VCaP (cell line): ENCODE measurements around the gene DNM3.

Experiments
- H3K27ac ChIP-seq: fragments of 450-650 bp; 2 replicates; pipeline ENCODE4 v1.5.1; 2017
- CTCF ChIP-seq: fragments of 450-650 bp; conservative IDR thresholded peaks from 2 replicates; pipeline ENCODE4 v1.5.1; 2017; ENCODE audit warnings: mild to moderate bottlenecking, moderate library complexity

DNM3 gene

GRCh38 chr1:171844381-171844780 lies 3.1 kb downstream of the DNM3 start:
- TF ChIP-seq CTCF = no peak
- H3K27ac ChIP-seq = no peak overlapping the region

GRCh38 chr1:171845998-171846397 lies 4.7 kb downstream of the DNM3 start:
- H3K27ac ChIP-seq = no peak overlapping the region
- TF ChIP-seq CTCF = no peak

- TF ChIP-seq CTCF = no peak
- no peak overlapping the region for H3K27ac ChIP-seq
These were observed 8.1 kb downstream of the DNM3 start for GRCh38 chr1:171849245-171849898.

- no peak for TF ChIP-seq CTCF
These were observed 9.5 kb downstream of the DNM3 start for GRCh38 chr1:171850651-171851350.

GRCh38 chr1:171852272-171852671 lies 11.0 kb downstream of the DNM3 start:
- no peak overlapping the region for H3K27ac ChIP-seq
- no peak for TF ChIP-seq CTCF

More at GRCh38 chr1:171850651-171851350, 9.5 kb downstream of the DNM3 start:
- H3K27ac ChIP-seq = no peak overlapping the region

DNA sequence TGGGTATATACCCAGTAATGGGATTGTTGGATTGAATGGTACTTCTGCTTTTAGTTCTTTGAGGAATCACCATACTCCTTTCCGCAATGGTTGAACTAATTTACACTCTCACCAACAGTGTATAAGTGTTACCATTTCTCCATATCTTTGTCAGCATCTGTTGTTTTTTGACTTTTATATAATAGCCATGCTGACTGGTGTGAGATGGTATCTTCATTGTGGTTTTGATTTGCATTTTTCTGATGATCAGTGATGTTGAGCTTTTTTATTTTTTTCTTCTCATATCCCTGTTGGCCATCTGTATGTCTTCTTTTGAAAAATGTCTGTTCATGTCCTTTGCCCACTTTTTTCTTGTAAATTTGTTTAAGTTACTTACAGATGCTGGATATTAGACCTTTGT lies 14.1 kb downstream of the DNM3 start:
- H3K27ac ChIP-seq = no peak overlapping the region
- TF ChIP-seq CTCF = no peak

DNA sequence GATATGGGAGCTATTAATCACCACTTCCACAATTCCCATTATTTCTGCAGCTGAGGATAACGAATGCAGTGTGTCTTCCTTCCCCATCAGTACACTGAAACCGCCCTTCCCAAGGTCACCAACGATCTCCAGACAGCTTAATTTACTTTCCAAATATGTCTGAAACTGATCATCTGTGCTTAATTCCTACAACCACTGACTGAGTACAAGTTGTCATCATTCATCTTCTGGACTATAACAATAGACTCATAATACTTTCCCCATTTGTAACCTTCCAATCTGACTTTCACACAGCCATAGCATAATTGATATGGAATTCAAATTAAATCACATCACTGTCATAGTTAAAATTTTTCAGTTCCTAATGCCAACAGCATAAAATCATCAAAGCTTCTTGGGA lies 17.4 kb downstream of the DNM3 start:
- no peak for TF ChIP-seq CTCF
- no peak overlapping the region for H3K27ac ChIP-seq
